Umbilical cord (tissue), 1 donor: ENCODE data around the gene C15orf39. TPM values are rescaled to one million over a fixed set of nuclear protein-coding genes. Genes with fewer than 3 reads are reported as not detected.

ENCODE experiments used
- total RNA-seq: library from RNA; depleted of rRNA; stranded (reverse); fragments of >200 nt; gene quantifications from one replicate; pipeline ENCODE4 v1.2.3, GENCODE V29; 2014; ENCODE audit warnings: low replicate concordance; ENCODE audit not compliant: insufficient read depth

C15orf39 gene
- total RNA-seq, 1 donor from 2014 or later = 3.6 TPM

Other genes with a start within 250 kb of the C15orf39 start
- gene RPP25, start 245.1 kb upstream of the C15orf39 start, total RNA-seq = 19.7 TPM
- 1.2 TPM for gene SCAMP5, start 206.3 kb upstream of the C15orf39 start, total RNA-seq
- gene PPCDC, start 178.3 kb upstream of the C15orf39 start, total RNA-seq = 5.5 TPM
- gene GOLGA6C, start 56.5 kb downstream of the C15orf39 start, total RNA-seq = not detected
- gene GOLGA6D, start 81.0 kb downstream of the C15orf39 start, total RNA-seq = 1.9 TPM
- 35.9 TPM for gene COMMD4, start 134.2 kb downstream of the C15orf39 start, total RNA-seq
- gene NEIL1, start 145.2 kb downstream of the C15orf39 start, total RNA-seq = 9.4 TPM
- 125 TPM for gene MAN2C1, start 166.7 kb downstream of the C15orf39 start, total RNA-seq
- 36.1 TPM for gene SIN3A, start 249.8 kb downstream of the C15orf39 start, total RNA-seq